Measurements from ENCODE around the gene SETD3.

SETD3 gene

GRCh38 chr14:99363051-99363450 lies 117.6 kb downstream of the SETD3 start:
- no peak overlapping the region for H3K4me3 ChIP-seq (ENCODE audit: low read length)
- no peak for DNase-seq (ENCODE audit: low read depth)
- no peak for TF ChIP-seq CTCF (IDR thresholded peaks at IDR 0.05; ENCODE audit: insufficient read depth, low read depth, low read length, missing control alignments)

- DNase-seq (ENCODE audit: low read depth) = no peak
- TF ChIP-seq CTCF (IDR thresholded peaks at IDR 0.05; ENCODE audit: insufficient read depth, low read depth, low read length, missing control alignments) = no peak
Measured at GRCh38 chr14:99361596-99362215, 119.0 kb downstream of the SETD3 start.

GRCh38 chr14:99360774-99361595 lies 119.7 kb downstream of the SETD3 start:
- no peak for TF ChIP-seq CTCF (IDR thresholded peaks at IDR 0.05; ENCODE audit: insufficient read depth, low read depth, low read length, missing control alignments)
- H3K4me3 ChIP-seq (ENCODE audit: low read length) = no peak overlapping the region
- no peak for DNase-seq (ENCODE audit: low read depth)

More at GRCh38 chr14:99361596-99362215, 119.0 kb downstream of the SETD3 start:
- no peak overlapping the region for H3K4me3 ChIP-seq (ENCODE audit: low read length)

GRCh38 chr14:99359906-99360305 lies 120.8 kb downstream of the SETD3 start:
- no peak for TF ChIP-seq CTCF (IDR thresholded peaks at IDR 0.05; ENCODE audit: insufficient read depth, low read depth, low read length, missing control alignments)
- no peak for DNase-seq (ENCODE audit: low read depth)
- H3K4me3 ChIP-seq (ENCODE audit: low read length) = no peak overlapping the region

GRCh38 chr14:99357916-99358390 lies 122.7 kb downstream of the SETD3 start:
- H3K4me3 ChIP-seq (ENCODE audit: low read length) = no peak overlapping the region
- no peak for DNase-seq (ENCODE audit: low read depth)
- no peak for TF ChIP-seq CTCF (IDR thresholded peaks at IDR 0.05; ENCODE audit: insufficient read depth, low read depth, low read length, missing control alignments)

GRCh38 chr14:99357151-99357915 lies 123.3 kb downstream of the SETD3 start:
- H3K4me3 ChIP-seq (ENCODE audit: low read length) = no peak overlapping the region
- no peak for TF ChIP-seq CTCF (IDR thresholded peaks at IDR 0.05; ENCODE audit: insufficient read depth, low read depth, low read length, missing control alignments)
- DNase-seq (ENCODE audit: low read depth) = no peak

Data from epithelial cell of esophagus (primary cell).